Stimulated activated CD8-positive, alpha-beta memory T cell treated with anti-CD3 and anti-CD28 coated beads, Interleukin-12 subunit alpha, Interleukin-12 subunit beta, amount 100 ng/mL, for 4 hours (primary cell): ENCODE data around the gene CCNG2.

Experiments
- DNase-seq: peaks from one replicate; pipeline ENCODE4 v3.0.0-alpha.2; 2020; ENCODE audit warnings: low read depth

The CCNG2 gene

DNA sequence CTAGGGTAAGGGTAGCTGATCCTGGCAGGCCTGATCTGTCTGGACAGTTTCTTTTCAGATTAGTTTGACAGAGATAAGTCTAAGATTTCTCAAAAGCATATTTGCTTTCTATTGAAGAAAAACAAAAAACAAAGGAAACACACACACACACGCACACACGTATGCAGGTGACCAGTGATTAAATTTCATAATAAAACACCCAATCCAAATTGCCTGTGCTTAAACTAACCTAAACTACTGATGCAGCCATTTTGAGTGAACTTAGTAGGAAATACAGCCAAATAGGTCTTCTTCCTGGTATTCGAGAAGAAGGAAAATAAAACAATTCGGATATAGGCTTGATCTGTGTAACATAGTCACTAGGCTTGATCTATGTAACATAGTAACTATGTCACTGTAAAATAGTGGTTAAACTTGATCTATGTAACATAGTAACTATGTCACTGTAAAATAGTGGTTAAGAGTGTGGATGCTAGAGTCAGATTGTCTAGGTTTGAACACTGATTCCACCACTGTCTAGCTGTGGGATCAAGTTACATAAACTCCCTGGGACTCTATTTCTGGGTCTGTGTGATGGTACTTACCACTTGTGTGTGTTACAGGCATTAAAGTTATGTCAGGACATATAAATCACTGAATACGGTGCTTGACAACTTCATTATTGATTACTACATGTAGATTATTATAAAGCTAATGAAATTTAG is 9.8 kb upstream of the CCNG2 start:
- DNase-seq: no peak

DNA sequence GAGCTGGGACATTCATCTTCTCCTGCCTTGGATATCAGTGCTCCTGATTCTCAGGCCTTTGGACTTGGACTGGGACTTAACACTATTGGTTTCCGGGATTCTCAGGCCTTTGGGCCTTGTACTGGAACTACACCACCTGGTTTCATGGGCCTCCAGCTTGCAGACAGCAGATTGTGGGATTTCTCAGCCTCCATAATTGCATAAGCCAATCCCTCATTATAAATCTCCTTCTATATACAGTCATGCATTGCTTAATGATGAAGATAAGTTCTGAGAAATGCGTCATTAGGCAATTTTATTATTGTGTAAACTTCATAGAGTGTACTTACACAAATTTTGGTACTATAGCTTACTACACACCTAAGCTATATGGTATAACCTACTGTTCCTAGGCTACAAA is 8.9 kb upstream of the CCNG2 start:
- DNase-seq: no peak

DNA sequence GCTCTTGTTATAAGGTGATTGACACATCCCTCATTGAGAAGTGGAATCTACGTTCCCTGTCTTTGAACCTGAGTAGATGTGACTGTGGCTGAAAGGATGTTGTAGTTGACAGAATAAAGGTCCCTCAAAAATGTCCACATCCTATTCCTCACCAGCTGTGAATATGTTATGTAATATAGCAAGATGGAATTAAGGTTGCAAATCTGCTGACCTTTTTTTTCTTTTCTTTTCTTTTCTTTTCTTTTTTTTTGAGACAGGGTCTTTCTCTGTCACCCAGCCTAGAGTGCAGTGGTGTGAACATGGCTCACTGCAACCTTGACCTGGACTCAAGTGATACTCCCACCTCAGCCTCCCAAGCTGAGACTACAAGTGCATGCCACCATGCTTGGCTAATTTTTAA is 7.2 kb upstream of the CCNG2 start:
- DNase-seq: no peak

DNA sequence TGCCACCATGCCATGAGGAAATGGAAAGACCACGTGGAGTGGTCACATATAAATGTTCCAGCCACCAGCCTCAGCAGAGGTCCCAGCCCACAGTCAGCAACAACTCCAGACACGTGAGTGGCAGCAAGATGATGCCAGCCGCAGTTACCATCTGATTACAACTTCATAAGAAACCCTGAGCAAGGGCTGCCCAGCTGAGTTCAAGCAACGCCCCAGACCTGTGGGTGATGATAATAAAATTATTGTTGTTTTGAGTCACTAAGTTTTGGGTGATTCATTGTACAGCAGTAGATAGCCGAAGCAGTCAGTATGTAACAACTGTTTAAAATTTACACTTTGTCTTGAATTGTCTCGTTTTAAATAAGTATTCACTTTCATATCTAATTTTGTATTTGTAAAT is 5.8 kb upstream of the CCNG2 start:
- DNase-seq: no peak

DNA sequence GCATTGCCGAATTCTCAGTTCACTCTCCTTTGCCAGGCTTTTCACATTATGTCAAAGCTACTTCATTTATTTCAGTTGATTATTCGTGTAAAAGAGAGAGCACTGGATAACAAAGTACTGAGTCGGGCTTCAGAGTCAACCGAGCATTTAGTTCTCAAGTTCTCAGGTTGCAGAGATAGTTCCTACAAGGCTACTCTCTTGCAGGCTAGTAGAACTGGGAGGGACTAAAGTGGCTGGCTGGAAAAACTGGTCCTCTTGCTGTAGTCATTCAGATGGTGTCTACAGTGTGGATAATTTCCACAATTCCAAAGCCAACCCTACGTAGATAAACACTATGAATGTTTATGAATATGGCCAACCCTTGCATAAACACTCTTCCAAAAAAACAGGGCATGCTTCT is 4.6 kb upstream of the CCNG2 start:
- DNase-seq: no peak

DNA sequence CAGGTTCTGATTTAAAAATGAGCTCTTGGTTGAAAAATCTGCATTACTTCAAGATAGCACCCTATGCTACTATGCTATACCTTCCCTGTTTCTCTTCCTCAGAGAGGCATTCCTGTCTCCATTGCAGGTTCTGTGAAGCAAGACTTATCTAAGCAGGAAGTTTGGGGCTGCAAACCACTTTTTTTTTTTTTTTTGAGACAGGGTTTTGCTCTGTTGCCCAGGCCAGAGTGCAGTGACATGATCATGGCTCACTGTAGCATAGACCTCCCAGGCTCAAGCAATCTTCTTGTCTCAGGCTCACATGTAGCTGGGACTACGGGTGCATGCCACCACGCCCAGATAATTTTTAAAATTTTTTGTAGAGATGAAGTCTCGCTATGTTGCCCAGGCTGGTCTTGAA is 4.0 kb upstream of the CCNG2 start:
- no peak for DNase-seq

DNA sequence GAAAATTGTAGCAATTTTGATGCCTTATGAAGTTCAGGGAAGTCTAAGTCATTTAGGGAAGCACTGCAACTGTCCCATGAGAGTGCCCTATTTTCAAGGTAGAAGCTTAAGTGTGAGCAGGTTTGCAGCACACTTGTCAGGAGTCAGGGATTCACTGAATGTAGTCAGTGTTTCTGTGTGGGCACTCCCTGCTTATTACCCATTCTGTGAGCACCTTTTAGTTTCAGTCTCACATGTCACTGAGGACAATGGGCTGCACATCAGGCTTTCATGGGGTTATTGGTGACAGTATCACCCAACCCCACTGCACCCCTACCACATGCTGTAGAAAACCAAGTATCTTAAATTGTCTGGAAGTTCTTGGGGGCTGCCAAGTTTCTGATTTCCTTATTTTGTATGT is 2.9 kb upstream of the CCNG2 start:
- DNase-seq: no peak

DNA sequence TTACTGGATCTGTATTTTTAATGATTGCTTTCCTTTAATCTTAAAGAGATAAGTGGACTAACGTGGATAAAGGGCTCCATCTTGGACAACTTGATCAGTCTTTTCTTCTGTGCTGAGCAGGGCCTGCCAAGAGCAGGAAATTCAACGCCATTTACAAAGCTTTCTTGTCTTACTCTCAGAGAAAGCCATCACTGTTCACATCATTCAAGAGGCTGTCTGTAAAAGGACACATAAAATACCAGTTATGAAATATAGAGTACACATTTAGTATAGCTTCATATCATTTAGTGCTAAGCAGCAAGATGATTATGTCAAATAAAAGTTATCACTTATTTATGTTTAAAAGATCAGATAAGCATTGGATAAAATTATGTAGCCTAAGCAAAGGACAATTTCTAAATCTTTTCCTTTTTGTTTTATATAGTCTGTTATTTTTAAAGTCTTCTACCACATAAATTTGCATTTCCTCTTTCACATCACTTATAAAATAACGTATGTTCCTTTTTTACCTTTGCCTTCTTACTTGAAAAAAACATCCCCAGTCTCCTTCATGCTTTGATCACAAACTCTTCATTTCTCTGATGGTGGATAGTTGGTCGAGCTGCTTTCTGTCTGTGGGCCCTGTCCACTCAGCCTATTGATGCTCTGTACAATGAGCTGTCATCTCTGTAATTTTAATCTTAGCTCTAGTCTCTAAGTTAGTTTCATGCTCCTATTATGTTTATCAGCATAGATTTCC is 2.1 kb upstream of the CCNG2 start:
- no peak for DNase-seq

DNA sequence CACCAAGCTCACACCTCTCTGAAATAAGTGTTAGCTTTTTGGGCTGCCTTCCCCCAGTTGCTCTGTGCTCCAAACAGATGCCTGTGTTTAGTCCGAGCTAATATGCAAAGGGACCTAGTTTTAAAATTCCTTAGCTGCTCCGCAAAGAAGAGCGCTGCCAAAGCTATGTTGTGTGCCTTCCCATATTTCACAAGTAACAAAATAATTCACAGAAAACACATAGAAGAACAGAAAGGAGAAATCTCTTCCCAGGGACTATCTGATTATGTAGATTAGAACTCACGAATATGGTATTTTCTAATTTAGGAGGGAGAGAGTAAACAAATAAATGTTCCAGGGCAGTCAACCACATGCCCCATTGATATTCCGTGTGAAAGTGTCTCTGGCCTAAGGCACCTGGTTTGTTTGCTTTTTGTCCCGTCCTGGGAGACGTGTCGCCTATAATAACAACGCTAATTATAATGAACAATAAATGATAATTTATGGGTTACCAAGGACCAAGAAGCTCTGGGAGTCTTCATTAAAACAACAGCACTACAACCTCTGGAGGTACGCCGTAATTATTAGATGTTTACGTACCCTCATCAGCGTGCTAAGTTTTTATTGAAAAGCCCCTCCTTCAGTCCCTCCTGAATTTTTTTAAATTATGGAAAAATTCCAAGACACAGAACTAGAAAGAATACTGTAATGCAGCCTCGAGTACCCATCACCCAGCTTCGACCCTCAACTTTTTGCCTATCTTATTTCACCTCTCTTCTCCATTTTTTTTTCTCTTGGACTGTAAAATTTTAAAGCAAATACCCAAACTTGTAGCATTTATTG is 1.2 kb upstream of the CCNG2 start:
- DNase-seq: no peak

DNA sequence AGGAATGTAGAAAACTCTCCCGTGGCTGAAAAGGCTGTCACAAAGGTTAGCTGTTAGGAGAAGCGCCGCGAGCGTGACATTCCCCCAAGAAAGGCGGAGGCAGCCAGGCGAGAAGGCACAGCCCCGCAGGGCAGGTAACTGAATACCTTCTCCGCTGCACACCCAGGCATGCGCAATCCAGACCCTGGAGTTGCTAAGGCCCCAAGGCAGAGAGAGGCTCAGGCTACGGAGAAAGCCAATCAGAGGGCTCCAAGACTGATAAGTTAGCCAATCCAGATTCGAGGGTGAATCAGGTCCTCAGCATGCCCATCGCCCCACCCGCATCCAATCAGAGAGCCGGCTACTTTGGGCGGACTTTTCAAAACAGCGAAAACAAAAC is 485 bp upstream of the CCNG2 start:
- peak; percentile 87 for DNase-seq

DNA sequence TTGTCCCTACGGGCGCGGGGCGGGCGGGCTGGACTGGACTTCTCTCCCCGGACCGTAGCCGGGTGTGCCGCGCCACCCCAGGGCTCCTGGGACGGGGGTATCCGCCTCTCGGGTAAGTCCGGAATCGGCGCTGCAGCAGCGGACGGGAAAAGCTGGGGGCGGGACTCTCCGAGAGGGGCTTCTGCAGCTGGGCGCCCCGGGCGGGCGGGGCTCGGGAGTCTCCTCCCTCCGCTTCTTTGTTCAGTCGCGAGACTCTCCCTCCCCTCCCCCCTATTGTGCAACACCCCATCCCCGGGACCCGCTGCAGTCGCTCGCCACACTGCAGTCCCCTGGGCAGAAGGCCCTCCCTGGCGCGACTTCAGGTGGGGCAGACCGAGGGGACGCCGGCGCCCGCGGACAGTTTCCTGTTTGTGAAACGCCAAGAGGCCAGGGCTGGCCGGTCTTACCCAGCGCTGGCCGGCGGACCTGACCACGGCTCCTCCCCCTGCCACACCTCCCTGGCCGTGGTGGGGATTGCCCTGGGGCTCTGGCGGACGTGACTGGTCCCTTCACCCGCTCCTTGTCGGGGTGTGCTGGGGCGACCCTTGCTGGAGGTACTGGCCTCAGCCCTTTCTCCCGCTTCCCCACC is 966 bp downstream of the CCNG2 start:
- DNase-seq: peak; percentile 60

DNA sequence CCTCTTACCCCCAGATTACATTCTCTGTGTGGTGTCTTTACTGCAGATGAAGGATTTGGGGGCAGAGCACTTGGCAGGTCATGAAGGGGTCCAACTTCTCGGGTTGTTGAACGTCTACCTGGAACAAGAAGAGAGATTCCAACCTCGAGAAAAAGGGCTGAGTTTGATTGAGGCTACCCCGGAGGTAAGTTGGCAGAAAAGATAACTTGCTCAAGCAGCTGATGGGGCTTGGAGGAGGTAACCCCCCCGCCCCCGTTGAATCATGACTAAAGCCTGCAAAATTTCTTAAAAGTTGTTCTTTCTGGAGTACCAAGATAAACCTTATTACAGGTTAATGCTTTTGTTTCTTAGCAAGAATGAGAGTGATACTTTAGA is 1.5 kb downstream of the CCNG2 start:
- DNase-seq: no peak

DNA sequence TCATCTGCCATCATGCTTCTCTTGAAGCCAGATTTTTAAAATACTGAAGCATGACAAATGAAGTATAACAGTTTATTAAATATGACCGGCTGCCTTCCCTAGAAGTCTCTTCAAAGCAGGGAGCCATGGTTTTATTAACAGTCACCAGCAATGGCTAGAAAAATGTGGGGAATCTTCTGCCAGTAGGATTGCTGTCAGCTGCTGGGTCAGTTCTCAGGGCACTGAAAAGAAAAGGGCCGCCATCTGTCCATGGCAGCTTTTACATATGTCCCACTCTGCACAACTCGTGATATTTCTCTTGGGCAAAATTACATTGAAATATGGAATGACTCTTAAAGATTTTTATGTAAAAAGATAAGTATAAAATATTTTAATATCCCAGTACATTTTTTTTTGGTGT is 2.8 kb downstream of the CCNG2 start:
- no peak for DNase-seq

DNA sequence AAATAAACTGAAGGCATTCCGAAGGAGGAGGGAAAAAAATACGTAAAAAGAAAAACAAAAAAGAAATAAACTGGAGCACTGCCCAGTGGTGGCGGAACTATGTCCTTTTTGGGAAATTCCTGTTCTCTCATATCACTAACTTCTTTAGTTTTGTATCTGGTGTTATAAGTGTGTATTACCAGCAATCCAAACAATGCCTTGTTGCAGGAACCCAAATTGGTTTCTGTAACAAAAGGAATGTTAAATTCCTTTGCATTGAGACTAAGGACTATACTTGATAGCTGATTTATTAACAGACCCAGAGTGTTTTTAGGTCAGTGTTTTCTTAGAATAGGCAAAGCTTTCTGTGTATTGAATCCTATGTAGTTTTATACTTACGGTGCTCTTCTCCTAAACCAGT is 6.6 kb downstream of the CCNG2 start:
- no peak for DNase-seq

DNA sequence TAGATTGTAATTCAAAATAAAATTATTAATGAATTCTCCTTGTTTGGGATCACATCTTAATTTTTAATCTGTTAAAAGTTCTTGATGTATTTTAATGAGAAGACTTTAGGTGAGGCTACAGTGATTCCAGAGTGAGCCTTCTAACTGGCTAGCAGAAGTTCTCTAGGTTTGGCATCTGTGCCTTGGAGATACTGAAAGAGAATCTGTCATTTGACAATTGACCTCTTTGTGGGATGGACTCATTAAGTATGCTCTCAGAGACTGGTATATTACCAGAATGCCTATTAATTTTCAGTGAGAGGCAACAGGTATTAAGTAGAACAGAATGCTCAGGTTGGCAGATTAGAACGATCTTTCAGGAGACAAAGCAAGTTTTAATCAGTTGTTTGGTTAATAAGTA is 10.2 kb downstream of the CCNG2 start:
- DNase-seq: no peak

DNA sequence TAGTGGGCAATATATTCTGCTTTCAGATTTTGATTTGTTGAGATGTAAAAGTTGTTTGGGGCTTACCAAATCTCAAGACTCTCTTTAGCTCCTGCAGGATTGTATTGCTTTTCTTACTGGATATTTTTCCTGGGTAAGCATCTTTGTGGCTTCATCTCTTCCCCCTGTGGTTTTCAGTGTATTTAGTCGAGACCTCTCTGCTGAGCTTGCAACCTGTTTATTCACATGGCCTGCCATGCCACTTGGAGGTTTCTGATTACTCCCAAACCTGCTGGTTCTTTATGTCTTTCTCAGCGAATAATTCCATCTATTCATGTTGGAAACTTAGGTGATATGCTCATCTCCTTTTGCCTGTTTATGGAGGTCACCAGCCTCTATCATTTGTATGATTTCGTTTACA is 10.9 kb downstream of the CCNG2 start:
- no peak for DNase-seq

DNA sequence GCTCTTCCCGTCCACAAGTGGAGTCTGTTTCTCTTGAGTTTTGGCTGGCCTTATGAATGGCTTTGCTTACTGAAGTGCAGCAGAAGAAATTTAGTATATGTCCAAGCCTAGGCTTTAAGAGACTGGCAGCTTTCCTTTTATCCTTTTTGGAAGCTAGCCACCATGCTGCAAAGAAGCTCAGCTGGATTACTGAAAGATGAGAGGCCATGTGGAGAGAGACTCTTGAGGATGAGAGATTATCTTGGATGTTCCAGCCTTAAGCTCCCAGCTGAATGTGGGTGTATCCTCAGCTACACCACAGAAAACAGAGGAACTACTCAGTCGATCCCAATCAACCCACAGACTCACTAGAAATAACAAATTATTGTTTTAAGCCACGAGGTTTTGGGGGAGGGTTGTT is 12.5 kb downstream of the CCNG2 start:
- DNase-seq: no peak

DNA sequence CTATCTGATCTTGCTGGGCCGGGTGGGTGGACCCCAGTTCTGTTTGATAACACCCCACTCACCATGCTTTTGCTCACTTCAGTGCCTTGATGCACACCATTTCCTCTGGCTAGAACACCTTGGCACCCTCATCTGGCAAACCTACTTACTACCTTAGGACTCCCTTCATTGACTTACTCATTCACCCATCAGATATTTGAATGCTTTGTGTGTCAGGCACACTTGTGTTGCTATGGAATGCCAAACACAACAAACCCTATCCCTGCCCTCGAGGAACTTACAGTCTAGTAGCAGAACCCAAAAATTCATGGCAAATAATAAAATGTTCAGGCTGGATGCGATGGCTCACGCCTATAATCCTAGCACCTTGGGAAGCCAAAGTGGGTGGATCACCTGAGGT is 13.9 kb downstream of the CCNG2 start:
- no peak for DNase-seq

DNA sequence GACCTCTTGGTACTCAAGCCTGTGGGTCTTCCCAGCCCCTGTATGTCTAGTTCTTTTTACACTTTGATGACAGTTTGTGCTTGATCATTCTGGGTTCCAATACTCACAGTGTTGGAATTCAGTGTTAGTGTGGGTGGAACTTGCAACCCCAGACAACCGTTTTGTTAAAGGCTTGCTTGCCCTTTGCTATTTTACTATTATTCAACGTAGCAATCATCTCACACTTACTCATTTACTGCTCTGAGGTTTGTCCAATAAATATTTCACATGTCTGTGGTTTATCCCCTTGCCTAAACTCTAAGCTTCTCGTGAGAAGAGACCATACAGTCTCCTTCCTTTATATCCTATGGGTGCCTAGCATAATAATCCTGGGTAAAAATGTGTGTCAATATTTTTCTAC is 15.3 kb downstream of the CCNG2 start:
- DNase-seq: no peak

DNA sequence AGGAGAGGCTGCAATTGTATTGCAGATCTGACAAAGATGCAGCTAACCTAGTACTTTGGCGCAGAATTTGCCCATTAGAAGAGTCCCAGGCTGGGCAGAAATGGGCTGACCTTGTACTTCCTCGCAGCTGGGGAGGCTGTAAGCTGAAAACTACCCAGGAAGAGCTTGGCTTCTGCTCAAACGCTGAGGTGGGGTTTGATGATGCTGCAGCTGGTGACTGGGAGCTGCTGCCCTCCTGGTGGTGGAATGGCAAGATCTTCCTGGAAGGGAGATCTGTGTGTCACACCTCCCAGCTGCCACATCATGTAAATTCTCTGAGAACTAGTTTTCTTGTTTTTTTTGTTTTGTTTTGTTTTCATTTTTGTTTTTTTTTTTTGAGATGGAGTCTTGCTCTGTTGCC is 17.4 kb downstream of the CCNG2 start:
- DNase-seq: no peak

DNA sequence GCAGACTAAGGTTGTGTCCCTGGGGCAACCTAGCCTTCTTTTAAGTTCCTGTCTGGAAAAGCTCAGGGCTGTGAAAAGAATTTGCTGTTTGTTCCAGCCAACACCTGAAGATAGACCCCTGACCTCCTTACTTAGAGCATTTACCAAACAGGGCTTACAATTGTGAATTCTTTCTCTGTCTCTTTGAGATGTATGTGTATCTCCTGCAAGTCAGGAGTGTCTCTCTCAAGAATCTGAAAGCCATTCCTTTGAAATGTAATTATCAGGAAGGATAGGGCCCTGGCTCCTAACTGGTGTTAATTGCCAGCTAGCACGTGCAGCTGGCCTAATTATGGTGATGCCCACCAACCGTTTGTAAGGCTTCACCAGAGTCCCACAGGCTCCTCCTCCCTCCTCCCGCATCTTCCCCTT is 18.2 kb downstream of the CCNG2 start:
- no peak for DNase-seq

DNA sequence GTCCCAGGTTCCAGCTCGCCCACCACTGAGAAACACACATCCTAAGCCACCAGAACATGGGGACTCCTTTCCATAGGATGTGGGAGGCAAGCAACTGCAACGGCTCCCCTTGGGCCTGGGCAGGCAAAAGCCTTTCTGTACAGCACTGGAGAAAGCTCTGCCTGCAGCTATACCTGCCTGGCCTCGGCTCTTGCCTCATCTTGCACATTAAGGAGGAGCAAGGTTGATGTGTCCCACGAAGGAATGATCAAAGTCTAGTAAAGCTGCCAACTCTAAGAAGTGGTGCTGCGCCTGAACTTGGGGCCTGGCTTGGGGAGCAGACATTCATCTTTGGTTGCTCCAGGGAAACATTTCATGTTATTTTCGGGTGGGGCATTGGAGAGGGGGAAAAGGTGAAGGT is 19.6 kb downstream of the CCNG2 start:
- DNase-seq: no peak

DNA sequence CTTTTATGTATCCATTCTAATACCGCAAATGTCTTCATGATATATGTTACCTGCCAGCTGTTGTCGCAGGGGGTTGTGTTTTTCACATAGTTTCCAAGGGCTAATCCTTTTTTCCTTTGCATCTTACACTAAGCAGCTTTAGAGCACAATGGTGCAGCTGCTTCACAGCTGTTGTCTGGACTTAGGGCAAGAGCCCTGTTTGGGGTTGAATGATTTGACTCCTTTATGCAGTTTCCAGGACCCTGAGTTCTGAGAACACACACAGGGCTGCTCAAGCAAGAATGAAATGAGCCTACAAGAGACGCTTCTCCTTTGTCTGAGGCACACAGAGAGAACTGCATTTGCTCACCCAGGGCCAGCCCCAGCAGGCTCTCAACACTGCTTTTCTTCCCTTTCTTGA is 20.2 kb downstream of the CCNG2 start:
- no peak for DNase-seq
